ENCODE results near the gene SCLY. TPM values are rescaled to one million over a fixed set of nuclear protein-coding genes. Genes with fewer than 3 reads are reported as not detected.

Gene SCLY
- total RNA-seq, 1 experiment from 2014 or later = 21.7 TPM

- Mint-ChIP-seq H3K27me3 (ENCODE audit: insufficient read depth, unreplicated experiment) (no peaks in the 10 kb centered on the region), H3K4me1 (ENCODE audit: low read depth, unreplicated experiment) (no peaks in the 10 kb centered on the region), H3K36me3 (ENCODE audit: insufficient read depth, unreplicated experiment) (peaks cover under 1% of the 10 kb centered on the region), H3K9me3 (ENCODE audit: unreplicated experiment) (no peaks in the 10 kb centered on the region), H3K4me3 (ENCODE audit: unreplicated experiment) (no peak overlapping the region), H3K27ac (ENCODE audit: unreplicated experiment) (no peak overlapping the region)
- intact Hi-C loops (cut with micrococcal nuclease; ENCODE audit: unreplicated experiment) = no loop called here
- ChIA-PET POLR2A (no interaction called here), CTCF (no interaction called here)
- no peaks in the 10 kb centered on the region for H3K36me3 ChIP-seq (ENCODE audit: control insufficient read depth, insufficient read depth, low read length)
- no peaks in the 10 kb centered on the region for H3K27me3 ChIP-seq (replicated peaks; ENCODE audit: control insufficient read depth, insufficient read depth, low read length)
- H3K4me1 ChIP-seq = no peaks in the 10 kb centered on the region
- DNase-seq = no peak
- TF ChIP-seq CTCF (IDR thresholded peaks at IDR 0.05; ENCODE audit: insufficient read depth in 1 of 2, low read depth in 1 of 2, low read length in 1 of 2, severe bottlenecking in 1 of 2, unreplicated experiment in 1 of 2) = no peak
- no TSS peak for BruUV-seq (replicated peaks)
- H3K9me3 ChIP-seq = no peaks in the 10 kb centered on the region
- H3K4me3 ChIP-seq (ENCODE audit: low read depth, low read length) = no peak overlapping the region
Measured at GRCh38 chr2:238148981-238149380, 88.2 kb downstream of the SCLY start.

Other genes starting within 250 kb of the SCLY start
- 1.6 and 2.2 TPM in 2 replicates for gene RAMP1, start 201.4 kb upstream of the SCLY start, total RNA-seq (2022)
- 33.9 and 38.9 TPM in 2 replicates for gene UBE2F, start 94.0 kb upstream of the SCLY start, total RNA-seq (2022)
- gene ESPNL, start 39.3 kb downstream of the SCLY start, total RNA-seq (2022) = not detected in 2 replicates
- gene KLHL30, start 77.7 kb downstream of the SCLY start, total RNA-seq (2022) = 0.26 and 0.36 TPM in 2 replicates
- gene ERFE, start 98.0 kb downstream of the SCLY start, total RNA-seq (2022) = 1.4 and 1.6 TPM in 2 replicates
- 31.6 and 32.2 TPM in 2 replicates for gene ILKAP, start 142.7 kb downstream of the SCLY start, total RNA-seq (2022)
- gene HES6, start 179.0 kb downstream of the SCLY start, total RNA-seq (2022) = 21.2 and 22.1 TPM in 2 replicates
- gene PER2, start 227.6 kb downstream of the SCLY start, total RNA-seq (2022) = 12.2 and 12.5 TPM in 2 replicates

Data from Caco-2 (cell line).